ENCODE data around the gene DLAT.

- no peak for TF ChIP-seq CTCF (IDR thresholded peaks at IDR 0.05)
- no peak for TF ChIP-seq EZH2 (IDR thresholded peaks at IDR 0.05)
- no peak for TF ChIP-seq EZH2phosphoT487 (IDR thresholded peaks at IDR 0.05)
These were observed 26.1 kb upstream of the DLAT start for GRCh38 chr11:111999111-111999510.
